ENCODE measurements around the gene ADARB1.

The ADARB1 gene

GRCh38 chr21:45161038-45161945 is 86.9 kb downstream of the ADARB1 start:
- no peak overlapping the region for H3K4me3 ChIP-seq (ENCODE audit: low read depth, low read length)
- TF ChIP-seq, protein P1, sequence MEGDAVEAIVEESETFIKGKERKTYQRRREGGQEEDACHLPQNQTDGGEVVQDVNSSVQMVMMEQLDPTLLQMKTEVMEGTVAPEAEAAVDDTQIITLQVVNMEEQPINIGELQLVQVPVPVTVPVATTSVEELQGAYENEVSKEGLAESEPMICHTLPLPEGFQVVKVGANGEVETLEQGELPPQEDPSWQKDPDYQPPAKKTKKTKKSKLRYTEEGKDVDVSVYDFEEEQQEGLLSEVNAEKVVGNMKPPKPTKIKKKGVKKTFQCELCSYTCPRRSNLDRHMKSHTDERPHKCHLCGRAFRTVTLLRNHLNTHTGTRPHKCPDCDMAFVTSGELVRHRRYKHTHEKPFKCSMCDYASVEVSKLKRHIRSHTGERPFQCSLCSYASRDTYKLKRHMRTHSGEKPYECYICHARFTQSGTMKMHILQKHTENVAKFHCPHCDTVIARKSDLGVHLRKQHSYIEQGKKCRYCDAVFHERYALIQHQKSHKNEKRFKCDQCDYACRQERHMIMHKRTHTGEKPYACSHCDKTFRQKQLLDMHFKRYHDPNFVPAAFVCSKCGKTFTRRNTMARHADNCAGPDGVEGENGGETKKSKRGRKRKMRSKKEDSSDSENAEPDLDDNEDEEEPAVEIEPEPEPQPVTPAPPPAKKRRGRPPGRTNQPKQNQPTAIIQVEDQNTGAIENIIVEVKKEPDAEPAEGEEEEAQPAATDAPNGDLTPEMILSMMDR (IDR thresholded peaks at IDR 0.05; ENCODE audit: borderline replicate concordance, insufficient read depth, low read depth, low read length), result no peak

DNA sequence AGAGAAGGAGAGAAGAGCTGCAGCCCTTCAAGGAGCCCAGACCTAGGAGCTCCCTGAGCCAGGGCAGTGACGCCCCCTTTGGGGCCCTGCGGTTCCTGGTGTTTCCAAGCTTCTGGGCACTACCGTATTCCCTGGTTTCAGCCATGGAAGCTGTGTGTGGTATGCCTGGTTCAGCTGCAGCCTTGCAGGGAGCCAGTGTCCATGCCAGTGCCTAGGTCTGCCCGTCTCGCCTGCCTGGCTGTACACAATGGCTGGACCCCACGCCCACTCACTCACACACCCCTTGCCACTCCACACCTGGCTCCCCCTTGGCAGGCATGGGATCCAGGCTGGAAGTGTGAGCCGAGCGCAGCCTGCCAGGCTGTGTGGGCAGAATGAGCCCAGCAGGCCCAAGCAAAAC is 87.7 kb downstream of the ADARB1 start:
- TF ChIP-seq, protein P1 (IDR thresholded peaks at IDR 0.05; ENCODE audit: borderline replicate concordance, insufficient read depth, low read depth, low read length), result no peak
- H3K4me3 ChIP-seq (ENCODE audit: low read depth, low read length), result no peak overlapping the region

GRCh38 chr21:45162809-45163208 is 88.4 kb downstream of the ADARB1 start:
- TF ChIP-seq, protein P1 (IDR thresholded peaks at IDR 0.05; ENCODE audit: borderline replicate concordance, insufficient read depth, low read depth, low read length), result no peak
- H3K4me3 ChIP-seq (ENCODE audit: low read depth, low read length), result no peak overlapping the region

GRCh38 chr21:45163413-45164123 is 89.2 kb downstream of the ADARB1 start:
- TF ChIP-seq, protein P1 (IDR thresholded peaks at IDR 0.05; ENCODE audit: borderline replicate concordance, insufficient read depth, low read depth, low read length), result no peak
- no peak overlapping the region for H3K4me3 ChIP-seq (ENCODE audit: low read depth, low read length)

GRCh38 chr21:45164124-45164511 is 89.7 kb downstream of the ADARB1 start:
- H3K4me3 ChIP-seq (ENCODE audit: low read depth, low read length), result no peak overlapping the region
- TF ChIP-seq, protein P1 (IDR thresholded peaks at IDR 0.05; ENCODE audit: borderline replicate concordance, insufficient read depth, low read depth, low read length), result no peak

- no peak overlapping the region for H3K4me3 ChIP-seq (ENCODE audit: low read depth, low read length)
- TF ChIP-seq, protein P1 (IDR thresholded peaks at IDR 0.05; ENCODE audit: borderline replicate concordance, insufficient read depth, low read depth, low read length), result no peak
Measured at GRCh38 chr21:45164838-45165237, 90.5 kb downstream of the ADARB1 start.

Data from GM12875 (cell line).